Stimulated activated CD4-positive, alpha-beta T cell treated with anti-CD3 and anti-CD28 coated beads, Interleukin-2, amount 100 ng/mL, for 48 hours (primary cell): Measurements from ENCODE around the gene MYO1C.
"Not testable (repeated sequence)": the region's sequence is repeated elsewhere in the genome, so short reads cannot be mapped to it uniquely, and the experiment has no call there.

Source experiments
- DNase-seq, 2 donors: peaks; one replicate each; pipeline ENCODE4 v3.0.0-alpha.2; 2020

The MYO1C gene

GRCh38 chr17:1492249-1493206 lies at the start of gene MYO1C:
Gene MYO1C, minus strand, starts transcription at chr17:1492686. Its CDS starts 199 bp downstream, at chr17:1492487.
- DNase-seq = no peak

- DNase-seq = no peak
Measured at GRCh38 chr17:1541367-1541904, 49.0 kb upstream of the MYO1C start.

- DNase-seq = no peak
Measured at GRCh38 chr17:1539811-1540210, 47.3 kb upstream of the MYO1C start.

GRCh38 chr17:1535737-1536136 lies 43.3 kb upstream of the MYO1C start:
- DNase-seq = no peak

GRCh38 chr17:1533661-1534325 lies 41.3 kb upstream of the MYO1C start:
- DNase-seq = no peak

GRCh38 chr17:1532836-1533602 lies 40.5 kb upstream of the MYO1C start:
- DNase-seq = peak in 1 of 2 donors; percentile 7

- no peak for DNase-seq
Measured at GRCh38 chr17:1529863-1530262, 37.4 kb upstream of the MYO1C start.

GRCh38 chr17:1526876-1527275 lies 34.4 kb upstream of the MYO1C start:
- DNase-seq = not testable (repeated sequence)

GRCh38 chr17:1522626-1523025 lies 30.1 kb upstream of the MYO1C start:
- DNase-seq = no peak

- no peak for DNase-seq
Measured at GRCh38 chr17:1521086-1521640, 28.7 kb upstream of the MYO1C start.

GRCh38 chr17:1519678-1520077 lies 27.2 kb upstream of the MYO1C start:
- no peak for DNase-seq

GRCh38 chr17:1518410-1518809 lies 25.9 kb upstream of the MYO1C start:
- DNase-seq = no peak

GRCh38 chr17:1516388-1517161 lies 24.1 kb upstream of the MYO1C start, which contains the start of gene INPP5K:
Gene INPP5K, minus strand, starts transcription at chr17:1516612. Its CDS starts 113 bp downstream, at chr17:1516499.
- peak; percentile 95 for DNase-seq

- peak in 1 of 2 donors; percentile 30 for DNase-seq
Measured at GRCh38 chr17:1515640-1516387, 23.3 kb upstream of the MYO1C start.

GRCh38 chr17:1512351-1512750 lies 19.9 kb upstream of the MYO1C start:
- no peak for DNase-seq

GRCh38 chr17:1511756-1512321 lies 19.4 kb upstream of the MYO1C start:
- no peak for DNase-seq

- DNase-seq = no peak
Measured at GRCh38 chr17:1511290-1511689, 18.8 kb upstream of the MYO1C start.

GRCh38 chr17:1509290-1509881 lies 16.9 kb upstream of the MYO1C start:
- DNase-seq = no peak

GRCh38 chr17:1508709-1509108 lies 16.2 kb upstream of the MYO1C start:
- DNase-seq = not testable (repeated sequence)

GRCh38 chr17:1506649-1507267 lies 14.3 kb upstream of the MYO1C start:
- no peak for DNase-seq
